Neuronal stem cell (in vitro differentiated cells): ENCODE measurements around the gene TRIM17.

Experiments used
- DNase-seq: peaks from one replicate; pipeline ENCODE4 v3.0.0-alpha.2; 2013; ENCODE audit warnings: low spot score
- H2AFZ ChIP-seq: one replicate; pipeline ENCODE4 v1.6.1; 2013; ENCODE audit warnings: mild to moderate bottlenecking, low read length, inconsistent platforms
- H2AK5ac ChIP-seq: 2 replicates; pipeline ENCODE4 v1.6.1; 2013; ENCODE audit warnings: low read depth, mild to moderate bottlenecking, inconsistent platforms, low read length, moderate library complexity, mixed read lengths
- H2BK120ac ChIP-seq: 2 replicates; pipeline ENCODE4 v1.6.1; 2013; ENCODE audit warnings: low read depth, mild to moderate bottlenecking, inconsistent platforms, low read length, moderate library complexity, mixed read lengths
- H2BK12ac ChIP-seq: one replicate; pipeline ENCODE4 v1.6.1; 2013; ENCODE audit warnings: low read length, inconsistent platforms
- H2BK15ac ChIP-seq: 2 replicates; pipeline ENCODE4 v1.6.1; 2013; ENCODE audit warnings: mild to moderate bottlenecking, low read length, inconsistent platforms, mixed read lengths
- H2BK5ac ChIP-seq: one replicate; pipeline ENCODE4 v1.6.1; 2013; ENCODE audit warnings: inconsistent platforms, mild to moderate bottlenecking, low read length, moderate library complexity
- H3K14ac ChIP-seq: one replicate; pipeline ENCODE4 v1.6.1; 2013; ENCODE audit warnings: low read length, inconsistent platforms
- H3K18ac ChIP-seq: 2 replicates; pipeline ENCODE4 v1.6.1; 2013; ENCODE audit warnings: low read length, inconsistent platforms
- H3K23ac ChIP-seq: 2 replicates; pipeline ENCODE4 v1.6.1; 2013; ENCODE audit warnings: low read depth, mild to moderate bottlenecking, mixed read lengths, low read length, inconsistent platforms; ENCODE audit not compliant: poor library complexity
- H3K27ac ChIP-seq: replicated peaks from 3 replicates; pipeline ENCODE4 v1.5.1; 2013; ENCODE audit warnings: low read length, inconsistent platforms
- H3K27me3 ChIP-seq, 3 experiments: 2 replicates each; pipeline ENCODE4 v1.6.1; 2013; ENCODE audit warnings: low read length in 3 of 3, mild to moderate bottlenecking in 2 of 3, inconsistent platforms in 1 of 3, low read depth in 1 of 3, mixed read lengths in 1 of 3, moderate library complexity in 1 of 3; ENCODE audit not compliant: control insufficient read depth in 3 of 3, insufficient read depth in 3 of 3
- H3K36me3 ChIP-seq, 2 donors: replicated peaks in 1 of 2; 2 replicates each; pipeline ENCODE4 v1.6.1; 2013; ENCODE audit warnings: low read length in 2 of 2; ENCODE audit not compliant: control insufficient read depth in 2 of 2, insufficient read depth in 2 of 2
- H3K4ac ChIP-seq: 2 replicates; pipeline ENCODE4 v1.6.1; 2013; ENCODE audit warnings: inconsistent platforms, mild to moderate bottlenecking, low read length, moderate library complexity
- H3K4me1 ChIP-seq, 2 donors: 1 replicate in 1 of 2; 2 replicates in 1 of 2; pipeline ENCODE4 v1.6.1; 2013; ENCODE audit warnings: low read length in 2 of 2, low read depth in 1 of 2; ENCODE audit not compliant: control insufficient read depth in 2 of 2, insufficient read depth in 1 of 2
- H3K4me2 ChIP-seq: one replicate; pipeline ENCODE4 v1.6.1; 2013; ENCODE audit warnings: mild to moderate bottlenecking, low read length, inconsistent platforms; ENCODE audit not compliant: insufficient read depth, poor library complexity, severe bottlenecking
- H3K4me3 ChIP-seq, 2 donors: 2 replicates each; pipeline ENCODE4 v1.5.1; 2013; ENCODE audit warnings: low read length in 2 of 2, mild to moderate bottlenecking in 2 of 2, inconsistent platforms in 1 of 2, moderate library complexity in 1 of 2
- H3K79me1 ChIP-seq: one replicate; pipeline ENCODE4 v1.6.1; 2013; ENCODE audit warnings: low read depth, mild to moderate bottlenecking, inconsistent platforms, low read length, moderate library complexity
- H3K9ac ChIP-seq: one replicate; pipeline ENCODE4 v1.6.1; 2013; ENCODE audit warnings: mild to moderate bottlenecking, low read depth, low read length, inconsistent platforms; ENCODE audit not compliant: poor library complexity
- H3K9me3 ChIP-seq, 2 donors: replicated peaks in 1 of 2; 2 replicates each; pipeline versions ENCODE3 to v1.6.1; 2013; ENCODE audit warnings: low read length in 2 of 2, mild to moderate bottlenecking in 2 of 2, inconsistent platforms in 1 of 2, low read depth in 1 of 2, mixed read lengths in 1 of 2, moderate library complexity in 1 of 2; ENCODE audit not compliant: control insufficient read depth in 2 of 2, insufficient read depth in 1 of 2
- H4K8ac ChIP-seq: one replicate; pipeline ENCODE4 v1.6.1; 2013; ENCODE audit warnings: low read depth, mild to moderate bottlenecking, inconsistent platforms, low read length, moderate library complexity
- H4K91ac ChIP-seq: one replicate; pipeline ENCODE4 v1.6.1; 2013; ENCODE audit warnings: low read length, low read depth, mild to moderate bottlenecking, inconsistent platforms; ENCODE audit not compliant: poor library complexity
- WGBS, 2 donors: extraction: QIAGEN DNeasy Blood & Tissue Kit; methylation state at CpG; one replicate each; pipeline ENCODE4 v1.1.7; 2013; ENCODE audit warnings: missing lambda C conversion rate in 2 of 2, mixed read lengths in 1 of 2; ENCODE audit not compliant: insufficient read length in 2 of 2, insufficient replicate concordance in 1 of 2; ENCODE audit errors: extremely low coverage in 2 of 2; 5-methylcytosine and 5-hydroxymethylcytosine counted together

TRIM17 gene

DNA sequence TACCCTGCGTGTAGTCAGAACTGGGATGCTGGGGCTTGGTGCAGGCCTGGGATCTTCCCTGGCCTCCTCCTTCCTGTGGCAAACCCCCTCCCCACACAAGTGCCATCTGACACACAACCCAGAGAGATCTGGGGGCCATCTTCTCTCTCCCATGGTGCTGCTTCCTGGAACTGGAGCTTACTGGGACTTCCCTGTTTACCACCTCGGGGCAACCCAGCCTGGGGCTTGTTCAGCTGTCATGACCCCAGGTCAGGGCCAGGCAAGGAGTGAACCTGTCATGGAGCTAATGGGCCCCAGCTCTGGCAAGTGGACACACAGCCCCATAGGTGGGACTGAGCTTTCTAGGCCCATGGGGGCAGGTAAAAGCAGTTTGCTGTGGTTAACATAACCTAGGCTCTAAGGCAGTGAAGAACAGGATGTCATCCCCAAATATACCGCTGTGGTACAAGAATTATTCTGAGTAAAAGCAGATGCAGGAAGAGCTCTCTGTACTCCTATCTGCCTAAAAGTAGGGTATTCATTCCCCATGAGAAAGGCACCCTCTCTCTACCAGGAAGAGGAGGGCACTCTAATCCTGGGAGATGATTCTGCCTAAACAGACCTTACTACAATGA, 12.4 kb downstream of the TRIM17 start:
- H3K4ac ChIP-seq: no peak overlapping the region
- no peaks in the 10 kb centered on the region for H3K9me3 ChIP-seq
- no peak overlapping the region for H4K91ac ChIP-seq
- H3K27ac ChIP-seq: no peak overlapping the region
- no peak overlapping the region for H3K9ac ChIP-seq
- H3K36me3 ChIP-seq: peaks cover 20 to 58% of the 10 kb centered on the region in 2 donors
- H3K4me2 ChIP-seq: no peak overlapping the region
- H3K14ac ChIP-seq: no peak overlapping the region
- DNase-seq: no peak
- H2AK5ac ChIP-seq: no peak overlapping the region
- H4K8ac ChIP-seq: no peak overlapping the region
- H3K4me1 ChIP-seq: peaks cover 18 to 30% of the 10 kb centered on the region in 2 donors
- H2BK5ac ChIP-seq: no peak overlapping the region
- H3K4me3 ChIP-seq: peak overlapping the region in 1 of 2 donors; percentile 6
- WGBS, 2 donors: no CpG with 5 or more reads among the region's 3 CpGs
- H2BK120ac ChIP-seq: no peak overlapping the region
- H3K79me1 ChIP-seq: peaks cover 21% of the 10 kb centered on the region
- H3K18ac ChIP-seq: no peak overlapping the region
- H2BK15ac ChIP-seq: no peak overlapping the region
- H2AFZ ChIP-seq: no peak overlapping the region
- H3K23ac ChIP-seq: no peak overlapping the region
- no peaks in the 10 kb centered on the region for H3K27me3 ChIP-seq
- no peak overlapping the region for H2BK12ac ChIP-seq

DNA sequence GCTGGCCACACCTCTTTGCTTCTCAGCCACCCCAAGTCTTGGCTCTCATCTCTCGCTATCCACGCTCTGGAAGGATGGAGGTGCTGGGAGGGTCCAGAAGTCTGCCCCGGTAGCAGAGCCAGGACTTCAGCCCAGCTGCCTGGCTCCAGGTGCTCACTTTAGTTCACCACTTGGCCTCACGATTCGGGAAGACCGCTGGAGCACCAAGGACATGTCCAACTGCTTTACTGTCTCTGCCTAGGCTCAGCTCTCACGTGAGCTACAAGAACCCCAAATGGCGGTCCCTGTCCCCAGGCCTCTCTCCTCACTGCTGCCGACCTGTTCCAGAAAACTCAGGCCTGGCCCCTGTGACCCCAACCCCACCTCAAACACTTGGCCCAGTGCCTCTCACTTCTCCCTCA, 13.4 kb downstream of the TRIM17 start:
- H2AFZ ChIP-seq: no peak overlapping the region
- H3K4me1 ChIP-seq: peaks cover 15 to 25% of the 10 kb centered on the region in 2 donors
- H3K23ac ChIP-seq: no peak overlapping the region
- peaks cover 21% of the 10 kb centered on the region for H3K79me1 ChIP-seq
- no peak overlapping the region for H2AK5ac ChIP-seq
- no peak overlapping the region for H3K18ac ChIP-seq
- H3K4ac ChIP-seq: no peak overlapping the region
- no peak overlapping the region for H4K91ac ChIP-seq
- DNase-seq: no peak
- no CpG with 5 or more reads among the region's 9 CpGs for WGBS, 2 donors
- H2BK15ac ChIP-seq: no peak overlapping the region
- H3K14ac ChIP-seq: no peak overlapping the region
- no peak overlapping the region for H3K4me3 ChIP-seq
- no peak overlapping the region for H2BK12ac ChIP-seq
- H3K27me3 ChIP-seq: no peaks in the 10 kb centered on the region
- H2BK5ac ChIP-seq: peak overlapping the region; percentile 22
- no peak overlapping the region for H3K4me2 ChIP-seq
- no peak overlapping the region for H3K27ac ChIP-seq
- H4K8ac ChIP-seq: no peak overlapping the region
- H3K9ac ChIP-seq: peak overlapping the region; percentile 15
- H3K9me3 ChIP-seq: no peaks in the 10 kb centered on the region
- peaks cover 24 to 67% of the 10 kb centered on the region in 2 donors for H3K36me3 ChIP-seq
- no peak overlapping the region for H2BK120ac ChIP-seq

DNA sequence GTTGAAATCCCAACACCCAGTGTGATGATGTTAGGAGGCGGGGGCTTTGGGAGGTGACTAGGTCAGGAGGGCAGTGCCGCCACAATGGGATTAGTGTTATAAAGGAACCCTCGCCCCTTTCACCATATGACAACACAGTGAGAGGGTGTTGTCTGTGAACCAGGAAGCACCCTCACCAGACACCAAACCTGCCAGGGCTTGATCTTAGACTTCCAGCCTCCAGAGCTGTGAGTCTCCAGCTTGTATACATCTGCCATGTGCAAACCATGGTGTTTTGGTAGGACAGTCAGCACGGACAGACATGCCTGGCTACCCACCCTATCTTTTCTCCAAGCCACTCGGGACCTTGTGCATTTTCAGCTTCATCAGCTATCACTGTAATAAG, 14.0 kb downstream of the TRIM17 start:
- H3K9me3 ChIP-seq: no peaks in the 10 kb centered on the region
- H3K79me1 ChIP-seq: peaks cover 21% of the 10 kb centered on the region
- no peak overlapping the region for H2AFZ ChIP-seq
- H2BK5ac ChIP-seq: no peak overlapping the region
- peaks cover 13 to 19% of the 10 kb centered on the region in 2 donors for H3K4me1 ChIP-seq
- no peak overlapping the region for H3K14ac ChIP-seq
- no peaks in the 10 kb centered on the region for H3K27me3 ChIP-seq
- no peak overlapping the region for H3K4me3 ChIP-seq
- no peak overlapping the region for H2BK12ac ChIP-seq
- peaks cover 24 to 72% of the 10 kb centered on the region in 2 donors for H3K36me3 ChIP-seq
- no peak overlapping the region for H2BK120ac ChIP-seq
- no peak overlapping the region for H4K91ac ChIP-seq
- H3K9ac ChIP-seq: no peak overlapping the region
- H3K18ac ChIP-seq: no peak overlapping the region
- no peak overlapping the region for H2AK5ac ChIP-seq
- no CpG with 5 or more reads among the region's 5 CpGs for WGBS, 2 donors
- no peak overlapping the region for H3K27ac ChIP-seq
- no peak overlapping the region for H3K23ac ChIP-seq
- no peak overlapping the region for H3K4ac ChIP-seq
- no peak overlapping the region for H2BK15ac ChIP-seq
- H3K4me2 ChIP-seq: no peak overlapping the region
- DNase-seq: no peak
- no peak overlapping the region for H4K8ac ChIP-seq

DNA sequence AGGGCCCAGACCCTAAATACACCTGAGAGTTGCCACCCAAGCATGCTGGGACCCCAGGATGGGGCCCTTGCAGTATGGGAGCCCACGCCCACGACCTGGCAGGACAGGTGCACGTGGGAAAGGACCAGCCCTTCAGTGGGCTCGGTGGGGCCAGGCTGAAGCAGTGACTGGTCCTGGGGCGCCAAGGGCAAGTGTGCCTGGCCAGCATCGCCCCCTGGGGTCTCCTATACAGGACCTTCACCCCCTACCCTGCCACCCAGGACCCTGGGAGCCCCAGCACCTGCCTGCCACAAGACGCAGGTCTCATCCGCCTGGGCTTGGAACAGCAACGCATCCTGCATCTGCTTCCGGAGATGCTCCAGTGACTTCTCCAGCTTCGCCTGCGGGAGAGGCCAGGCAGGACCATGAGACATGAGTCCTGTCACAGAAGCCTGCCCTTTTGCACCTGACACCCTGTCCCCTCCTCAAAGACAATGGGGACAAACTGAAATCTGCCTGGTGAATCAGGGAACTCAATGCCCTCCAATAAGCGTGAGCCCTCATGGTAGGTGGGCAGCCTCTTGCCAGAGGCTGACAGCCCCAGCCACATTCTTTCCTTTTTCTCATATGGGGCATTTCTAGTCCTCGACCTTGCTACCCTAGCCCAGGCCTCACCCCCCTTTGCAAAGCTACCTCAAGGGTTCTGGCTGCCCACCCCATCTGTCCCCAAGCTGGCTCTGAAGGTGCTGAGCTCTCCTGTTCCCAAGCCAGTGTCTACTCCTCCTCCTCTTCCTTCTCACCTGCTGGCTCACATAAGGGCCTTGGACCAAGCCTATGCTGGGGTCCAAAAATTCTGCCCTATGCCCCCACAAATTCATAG, 14.7 kb downstream of the TRIM17 start:
- Histone ChIP-seq H2BK12ac (no peak overlapping the region), H3K23ac (peak overlapping the region; percentile 19), H3K9me3 (no peaks in the 10 kb centered on the region), H2AFZ (no peak overlapping the region), H3K18ac (no peak overlapping the region), H2BK120ac (no peak overlapping the region), H4K8ac (no peak overlapping the region), H4K91ac (no peak overlapping the region), H3K4ac (no peak overlapping the region), H3K4me2 (no peak overlapping the region), H2AK5ac (no peak overlapping the region), H3K14ac (no peak overlapping the region), H3K27me3 (no peaks in the 10 kb centered on the region), H2BK15ac (no peak overlapping the region), H3K27ac (no peak overlapping the region), H3K79me1 (peaks cover 19% of the 10 kb centered on the region), H3K4me1 (peaks cover 13 to 17% of the 10 kb centered on the region in 2 donors), H3K4me3 (no peak overlapping the region), H2BK5ac (no peak overlapping the region), H3K9ac (no peak overlapping the region), H3K36me3 (peaks cover 24 to 78% of the 10 kb centered on the region in 2 donors)
- no peak for DNase-seq
- WGBS, 2 donors: no CpG with 5 or more reads among the region's 14 CpGs
